Measurements from ENCODE around the gene RHBDD3.

RHBDD3 gene

DNA sequence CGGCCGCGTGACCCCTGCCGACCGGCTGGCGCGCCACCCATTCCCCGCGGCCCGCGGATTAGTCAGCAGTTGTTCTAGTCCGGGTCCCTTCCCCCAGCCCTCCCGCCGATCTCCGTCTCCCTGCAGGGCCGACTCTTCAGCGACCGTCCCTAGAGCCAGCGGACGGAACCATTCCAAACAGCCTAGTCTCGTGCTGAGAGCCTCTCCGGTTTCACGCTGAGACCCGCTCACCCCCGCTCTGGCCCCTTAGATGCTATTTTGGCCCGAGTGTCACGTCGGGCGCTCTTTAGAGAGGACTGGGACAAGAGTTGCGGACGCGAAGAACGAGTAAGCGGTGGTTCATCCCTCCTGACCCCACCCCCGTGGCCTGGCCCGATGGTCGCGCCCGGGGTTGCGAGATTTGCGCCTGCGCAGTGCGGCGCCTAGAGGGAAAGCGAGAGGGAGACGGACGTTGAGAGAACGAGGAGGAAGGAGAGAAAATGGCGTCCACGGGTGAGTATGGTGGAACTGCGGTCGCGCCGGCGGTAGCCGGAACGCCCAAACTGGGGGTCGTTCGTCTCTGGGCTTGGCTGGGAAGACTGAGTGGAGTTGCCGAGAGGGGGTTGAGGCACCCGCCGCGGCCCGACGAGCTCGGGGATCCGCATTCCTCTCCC is at the start of gene RHBDD3, which contains the start of gene EWSR1:
Gene RHBDD3 (minus strand): TSS at position 124 of the 653 bp plus-strand sequence. CDS start 2,355 bp downstream, outside the sequence.
Gene EWSR1 (plus strand): TSS at position 411 of the 653 bp plus-strand sequence. CDS start 69 bp downstream, at position 480.
- peak; percentile 97 for DNase-seq

- DNase-seq = no peak
These were observed 48.5 kb upstream of the RHBDD3 start for GRCh38 chr22:29316141-29316828.

GRCh38 chr22:29315286-29316140 is 47.7 kb upstream of the RHBDD3 start, which contains the start of gene RASL10A:
Gene RASL10A, minus strand, starts transcription at chr22:29315697. Its CDS starts 451 bp downstream, at chr22:29315246.
- no peak for DNase-seq

DNA sequence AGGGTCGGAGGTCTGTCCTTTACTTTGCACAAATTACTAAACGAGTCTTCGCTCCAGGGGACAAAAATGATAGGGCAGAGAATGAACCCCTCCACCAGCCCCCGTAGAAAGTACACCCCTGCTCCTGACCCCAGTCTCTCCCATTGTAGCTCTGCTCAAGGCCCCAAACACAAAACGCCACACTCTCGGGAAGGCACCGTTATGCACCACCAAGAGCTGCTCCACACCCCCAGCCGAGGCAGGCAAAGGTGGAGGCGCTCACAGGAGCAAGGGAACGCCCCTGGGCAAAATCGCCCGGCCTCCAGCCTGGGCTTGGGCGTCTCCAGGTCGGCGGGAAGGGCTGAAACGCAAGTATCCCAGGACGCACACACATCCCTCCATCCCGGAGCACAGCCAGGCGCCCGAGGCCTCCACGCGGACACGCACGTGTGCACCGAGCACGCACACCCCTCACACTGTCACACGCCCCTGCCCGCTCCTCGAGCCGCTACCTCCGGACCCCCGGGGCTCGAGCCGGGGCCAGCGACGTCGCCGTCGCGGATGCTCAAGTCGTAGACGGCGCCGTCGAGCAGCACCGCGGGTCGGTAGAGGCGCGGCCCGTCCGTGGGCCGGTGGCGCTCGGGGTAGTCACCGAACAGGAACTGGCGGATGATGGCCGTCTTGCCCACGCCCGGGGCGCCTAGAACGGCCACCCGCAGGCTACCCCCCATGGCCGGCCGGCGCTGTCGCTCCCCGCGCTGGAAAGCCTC is 46.9 kb upstream of the RHBDD3 start:
- no peak for DNase-seq

DNA sequence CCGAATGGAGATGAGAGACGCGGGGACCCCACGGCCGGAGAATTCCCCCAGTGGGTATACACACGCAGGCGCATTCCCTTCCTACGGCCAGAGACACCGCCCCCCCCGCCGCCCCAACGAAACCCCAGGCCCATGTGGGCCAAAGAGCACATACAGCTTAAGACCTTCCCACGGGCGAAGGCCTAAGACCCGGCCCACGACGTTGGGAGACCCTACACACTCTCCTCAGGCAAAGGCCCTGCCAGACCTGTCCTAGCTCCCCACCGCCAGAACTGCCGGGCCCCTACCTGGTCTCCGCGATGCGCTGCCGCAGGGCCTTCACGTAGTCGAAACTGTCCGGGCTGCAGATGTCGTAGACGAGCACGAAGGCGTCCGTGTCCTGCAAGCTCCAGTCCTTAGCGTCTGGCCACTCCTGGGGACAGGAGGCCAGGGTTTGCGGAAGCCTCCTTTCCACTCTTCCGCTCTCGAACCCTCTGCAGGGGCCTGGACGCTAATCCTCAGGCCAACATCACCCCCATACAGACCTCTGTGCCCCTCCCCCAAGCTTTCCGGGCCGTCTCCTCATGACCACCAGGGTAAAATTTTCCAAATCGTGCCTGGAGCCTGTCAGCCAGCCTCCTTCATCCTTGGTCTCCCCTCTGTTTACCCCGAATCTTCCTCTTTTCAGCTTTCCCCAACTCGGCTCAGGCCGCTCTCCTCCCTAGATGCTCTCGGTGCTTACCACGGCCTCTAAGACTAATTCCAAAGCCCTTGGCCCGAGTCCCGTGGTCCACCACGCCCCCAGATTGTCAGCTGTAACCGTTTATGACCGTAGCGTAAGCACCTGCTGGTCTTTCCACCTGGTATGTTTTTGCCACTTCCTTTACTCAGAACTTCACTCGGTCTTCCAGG is 46.0 kb upstream of the RHBDD3 start:
- no peak for DNase-seq

DNA sequence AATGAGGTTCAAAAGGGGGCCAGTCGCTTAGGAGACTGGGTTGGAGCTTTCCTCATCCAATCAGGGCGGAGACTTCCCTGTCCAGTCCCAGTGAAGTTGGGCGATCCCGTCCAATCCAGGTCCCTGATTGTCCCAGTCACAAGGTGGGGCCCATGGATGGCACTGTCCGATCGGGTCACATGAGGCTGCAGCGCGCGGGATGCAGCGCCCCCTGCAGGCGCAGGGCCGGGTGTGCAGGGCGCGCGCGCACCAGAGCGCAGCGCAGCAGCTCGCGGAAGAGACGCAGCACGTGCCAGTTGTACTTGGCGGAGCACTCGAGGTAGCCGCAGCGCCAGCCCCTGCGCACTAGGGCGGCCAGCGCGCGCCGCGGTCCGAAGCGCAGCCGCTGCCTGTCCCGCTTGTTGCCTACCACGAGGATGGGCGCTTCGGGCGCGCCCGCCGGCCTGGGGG is 45.4 kb upstream of the RHBDD3 start:
- DNase-seq = peak; percentile 60

- DNase-seq = no peak
These were observed 44.7 kb upstream of the RHBDD3 start for GRCh38 chr22:29312218-29313125.

DNA sequence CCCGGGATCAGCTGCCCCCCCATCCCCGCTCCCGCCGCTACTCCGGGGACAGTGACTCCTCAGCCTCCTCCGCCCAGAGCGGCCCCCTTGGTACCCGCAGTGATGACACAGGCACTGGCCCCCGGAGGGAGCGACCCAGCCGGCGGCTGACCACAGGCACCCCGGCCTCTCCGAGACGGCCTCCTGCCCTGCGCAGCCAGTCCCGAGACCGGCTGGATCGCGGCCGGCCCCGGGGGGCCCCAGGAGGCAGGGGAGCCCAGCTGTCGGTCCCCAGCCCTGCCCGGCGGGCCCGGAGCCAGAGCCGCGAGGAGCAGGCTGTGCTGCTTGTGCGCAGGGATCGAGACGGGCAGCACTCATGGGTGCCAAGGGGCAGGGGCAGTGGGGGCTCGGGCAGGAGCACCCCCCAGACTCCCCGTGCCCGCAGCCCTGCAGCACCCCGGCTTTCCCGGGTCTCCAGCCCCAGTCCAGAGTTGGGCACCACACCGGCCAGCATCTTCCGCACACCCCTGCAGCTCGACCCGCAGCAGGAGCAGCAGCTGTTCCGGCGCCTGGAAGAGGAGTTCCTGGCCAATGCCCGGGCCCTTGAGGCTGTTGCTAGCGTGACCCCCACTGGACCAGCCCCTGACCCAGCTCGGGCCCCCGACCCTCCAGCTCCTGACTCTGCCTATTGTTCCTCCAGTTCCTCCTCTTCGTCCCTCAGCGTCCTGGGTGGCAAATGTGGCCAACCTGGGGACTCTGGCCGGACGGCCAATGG is 43.9 kb upstream of the RHBDD3 start:
- DNase-seq = no peak

DNA sequence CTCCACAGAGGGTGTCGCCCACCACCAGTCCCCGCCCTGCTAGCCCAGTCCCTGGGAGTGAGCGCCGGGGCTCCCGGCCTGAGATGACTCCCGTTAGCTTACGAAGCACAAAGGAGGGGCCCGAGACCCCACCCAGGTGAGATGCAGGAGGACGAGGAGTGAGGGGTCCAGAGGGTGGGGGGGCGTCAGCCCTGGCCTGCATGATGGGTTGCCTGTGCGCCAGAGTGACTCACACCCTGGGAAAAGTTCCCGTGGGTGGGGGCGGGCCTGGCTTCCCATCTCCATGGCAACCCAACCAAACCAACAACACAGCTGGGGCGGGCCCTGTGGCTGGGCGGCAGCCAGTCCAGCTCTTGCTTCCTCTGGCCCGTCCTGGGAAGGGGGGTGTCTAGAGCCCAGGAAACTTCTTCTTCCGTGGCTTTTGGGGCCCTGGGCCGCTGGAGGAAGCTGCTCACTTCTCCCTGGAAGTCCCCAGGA is 43.1 kb upstream of the RHBDD3 start:
- DNase-seq = peak; percentile 80

GRCh38 chr22:29310065-29310862 is 42.5 kb upstream of the RHBDD3 start:
- no peak for DNase-seq

- no peak for DNase-seq
These were observed 41.7 kb upstream of the RHBDD3 start for GRCh38 chr22:29309332-29310064.

- peak; percentile 41 for DNase-seq
These were observed 41.0 kb upstream of the RHBDD3 start for GRCh38 chr22:29308791-29309262.

DNA sequence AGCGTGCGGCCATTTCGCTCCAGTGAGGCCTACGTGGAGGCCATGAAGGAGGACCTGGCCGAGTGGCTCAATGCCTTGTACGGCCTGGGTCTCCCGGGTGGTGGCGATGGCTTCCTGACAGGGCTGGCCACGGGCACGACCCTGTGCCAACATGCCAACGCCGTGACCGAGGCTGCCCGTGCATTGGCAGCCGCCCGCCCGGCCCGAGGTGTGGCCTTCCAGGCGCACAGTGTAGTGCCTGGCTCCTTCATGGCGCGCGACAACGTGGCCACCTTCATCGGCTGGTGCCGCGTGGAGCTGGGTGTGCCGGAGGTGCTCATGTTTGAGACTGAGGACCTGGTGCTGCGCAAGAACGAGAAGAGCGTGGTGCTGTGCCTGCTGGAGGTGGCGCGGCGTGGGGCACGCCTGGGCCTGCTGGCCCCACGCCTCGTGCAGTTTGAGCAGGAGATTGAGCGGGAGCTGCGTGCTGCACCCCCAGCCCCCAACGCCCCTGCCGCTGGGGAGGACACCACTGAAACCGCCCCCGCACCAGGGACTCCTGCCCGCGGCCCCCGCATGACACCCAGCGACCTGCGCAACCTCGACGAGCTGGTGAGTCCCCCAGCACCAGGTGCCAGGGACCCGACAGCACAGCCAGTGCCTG is 40.5 kb upstream of the RHBDD3 start:
- DNase-seq = no peak

DNA sequence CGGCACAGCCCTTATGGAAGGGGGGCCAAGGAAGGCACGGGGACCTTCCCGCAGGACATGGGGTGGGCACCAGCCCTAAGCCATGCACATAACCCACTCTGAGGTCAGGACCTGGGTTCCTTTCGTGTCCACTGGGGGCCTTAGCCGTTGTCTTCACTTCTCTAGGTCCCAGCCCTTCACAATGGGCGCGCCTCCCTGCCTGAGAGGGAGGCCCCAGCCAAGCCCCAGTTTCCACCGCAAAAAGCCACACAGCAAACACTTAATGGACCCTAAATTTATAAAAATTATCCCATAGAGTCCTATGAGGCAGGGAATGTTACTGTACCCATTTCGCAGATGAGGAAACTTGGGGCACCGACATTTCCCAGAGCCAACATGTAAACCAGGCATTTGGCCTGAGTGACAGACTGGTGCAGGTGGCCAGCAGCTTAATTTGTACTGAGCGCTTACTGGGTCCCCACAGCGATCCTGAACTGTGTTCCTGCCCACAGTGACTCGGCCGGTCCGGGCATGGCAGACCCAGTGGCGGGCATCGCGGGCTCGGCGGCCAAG is 39.9 kb upstream of the RHBDD3 start:
- no peak for DNase-seq

DNA sequence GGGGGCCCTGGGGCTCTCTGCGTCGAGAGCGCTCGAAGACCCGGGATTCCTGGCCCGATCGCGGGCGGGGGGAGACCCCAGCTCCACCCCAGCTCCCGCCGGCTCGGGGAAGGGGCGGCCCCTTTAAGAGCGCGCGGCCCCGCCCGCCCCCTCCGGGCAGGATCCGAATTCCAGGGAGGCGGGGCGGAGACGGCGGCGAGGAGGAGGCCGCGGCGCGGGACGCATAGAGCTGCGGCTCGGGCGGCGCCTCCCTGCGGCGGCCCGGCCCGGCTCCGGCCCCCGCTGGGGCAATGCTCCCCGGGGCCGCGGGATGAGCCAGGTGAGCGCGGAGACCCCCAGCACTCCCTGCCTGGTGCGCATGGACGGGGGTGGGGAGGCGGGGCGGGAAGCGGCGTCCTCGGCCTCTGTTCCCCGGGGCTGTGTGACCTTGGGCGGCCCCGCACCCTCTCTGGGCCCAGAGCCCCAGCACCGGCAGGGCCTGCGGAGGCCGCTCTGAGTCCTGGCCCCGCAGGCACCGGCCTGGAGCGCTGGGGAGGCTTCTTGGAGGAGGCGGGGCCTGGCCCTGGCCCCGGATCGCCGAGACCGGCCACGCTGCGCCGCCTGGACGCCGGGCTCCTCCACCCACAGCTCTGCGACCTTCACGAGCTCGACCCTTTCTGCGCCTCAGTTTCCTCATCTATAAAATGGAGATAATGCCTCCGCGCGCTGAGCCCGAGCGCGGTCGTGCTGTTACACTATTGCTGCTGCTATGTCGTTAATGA is 39.2 kb upstream of the RHBDD3 start:
- DNase-seq = peak; percentile 56

All from activated CD4-positive, alpha-beta T cell treated with anti-CD3 and anti-CD28 coated beads for 48 hours (primary cell).